Esophagus mucosa (tissue), 1 donor: ENCODE measurements around the gene METTL21A. TPM values are rescaled to one million over a fixed set of nuclear protein-coding genes. Genes with fewer than 3 reads are reported as not detected.

Experiments
- total RNA-seq: library from RNA; stranded (reverse); gene quantifications from one replicate; pipeline ENCODE4 v1.2.4, GENCODE V29; 2023
- donor health status: DM: yes; HTN: yes; CAD: no.

The METTL21A gene
- total RNA-seq, 1 donor from 2014 or later, result 4.9 TPM

Other genes starting within 250 kb of the METTL21A start
- gene CREB1, start 95.4 kb downstream of the METTL21A start, total RNA-seq, result 35.5 TPM
- 19.0 TPM for gene CCNYL1, start 86.2 kb upstream of the METTL21A start, total RNA-seq
- gene FZD5, start 144.5 kb upstream of the METTL21A start, total RNA-seq, result 11.8 TPM